Measurements from ENCODE around the gene PRAMEF8. TPM values are rescaled to one million over a fixed set of nuclear protein-coding genes. Genes with fewer than 3 reads are reported as not detected.
"Not testable (repeated sequence)": the region's sequence is repeated elsewhere in the genome, so short reads cannot be mapped to it uniquely, and the experiment has no call there.

Gene PRAMEF8
- total RNA-seq (not detected), polyA plus RNA-seq (not detected)
- long read RNA-seq, donor 1 = 0 reads
- long read RNA-seq, donor 2 = 0 reads
- long read RNA-seq, donor 3 = 0 reads

GRCh38 chr1:13285037-13285436, at the start of gene PRAMEF8:
Gene PRAMEF8, minus strand, starts transcription at chr1:13285137. Its CDS starts 1,046 bp downstream, at chr1:13284091.
- ATAC-seq; H3K4me1 ChIP-seq; H3K27ac ChIP-seq; H3K36me3 ChIP-seq; intact Hi-C loops (cut with DNase I); H3K4me3 ChIP-seq; H3K9me3 ChIP-seq; H3K27me3 ChIP-seq; DNase-seq: not testable (repeated sequence)
- WGBS, 4 donors = no CpG with 5 or more reads among the region's 1 CpG

DNA sequence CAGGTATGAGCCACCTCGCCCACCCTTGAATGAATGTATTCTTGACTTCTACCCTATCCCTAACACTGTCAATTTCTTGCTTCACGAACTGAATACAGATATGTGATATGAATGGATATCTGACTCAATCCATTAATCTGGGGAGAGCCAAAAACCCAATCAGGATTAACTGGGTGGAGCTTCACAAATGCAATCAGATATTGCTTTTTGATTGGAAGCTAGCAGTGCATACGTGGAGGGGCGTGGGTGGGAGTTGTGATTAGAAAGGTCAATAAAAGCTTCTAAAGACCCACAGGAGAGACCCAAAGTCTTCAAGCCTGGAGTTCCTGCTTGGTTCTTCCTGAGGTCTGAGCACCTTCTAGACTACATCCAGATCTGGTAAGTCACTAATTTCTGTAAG, 30.3 kb upstream of the PRAMEF8 start, which contains the start of gene PRAMEF15:
TSS of gene PRAMEF15 (plus strand) at position 301 of the 400 bp plus-strand sequence. CDS start 2,827 bp downstream, outside the sequence.
- H3K4me3 ChIP-seq; H3K27me3 ChIP-seq; H3K9me3 ChIP-seq; H3K4me1 ChIP-seq; H3K27ac ChIP-seq; H3K36me3 ChIP-seq; intact Hi-C loops (cut with DNase I); DNase-seq; ATAC-seq: not testable (repeated sequence)
- 53 to 77% (median 56%) methylated on average over 3 to 4 of the region's 4 CpGs for WGBS, 4 donors

- H3K36me3 ChIP-seq; intact Hi-C loops (cut with DNase I); H3K27me3 ChIP-seq; H3K27ac ChIP-seq; H3K4me3 ChIP-seq; ATAC-seq; H3K9me3 ChIP-seq; DNase-seq; H3K4me1 ChIP-seq: not testable (repeated sequence)
- WGBS, 4 donors = no CpG with 5 or more reads among the region's 1 CpG
Measured at GRCh38 chr1:13303239-13303638, 18.3 kb upstream of the PRAMEF8 start, which contains the start of gene PRAMEF33. Gene PRAMEF33, plus strand, starts transcription at chr1:13303539. Its CDS starts 2,416 bp downstream, at chr1:13305955.

- H3K4me1 ChIP-seq; H3K27ac ChIP-seq; H3K36me3 ChIP-seq; H3K4me3 ChIP-seq; H3K9me3 ChIP-seq; H3K27me3 ChIP-seq; DNase-seq; ATAC-seq; intact Hi-C loops (cut with DNase I): not testable (repeated sequence)
Measured at GRCh38 chr1:13302197-13302596, 17.3 kb upstream of the PRAMEF8 start.

DNA sequence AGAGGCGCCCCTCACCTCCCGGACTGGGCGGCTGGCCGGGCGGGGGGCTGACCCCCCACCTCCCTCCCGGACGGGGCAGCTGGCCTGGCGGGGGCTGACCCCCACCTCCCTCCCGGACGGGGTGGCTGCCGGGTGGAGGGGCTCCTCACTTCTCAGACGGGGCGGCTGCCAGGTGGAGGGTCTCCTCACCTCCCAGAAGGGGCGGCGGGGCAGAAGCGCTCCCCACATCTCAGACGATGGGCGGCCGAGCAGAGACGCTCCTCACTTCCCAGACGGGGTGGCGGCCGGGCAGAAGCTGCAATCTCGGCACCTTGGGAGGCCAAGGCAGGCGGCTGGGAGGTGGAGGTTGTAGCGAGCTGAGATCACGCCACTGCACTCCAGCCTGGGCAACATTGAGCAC, 13.8 kb upstream of the PRAMEF8 start:
- H3K36me3 ChIP-seq; ATAC-seq; intact Hi-C loops (cut with DNase I); H3K27ac ChIP-seq; H3K9me3 ChIP-seq; H3K4me3 ChIP-seq; H3K4me1 ChIP-seq; H3K27me3 ChIP-seq; DNase-seq: not testable (repeated sequence)
- 90 to 100% (median 94%) methylated on average over 3 to 12 of the region's 27 CpGs for WGBS, 4 donors

- H3K27me3 ChIP-seq; intact Hi-C loops (cut with DNase I); H3K9me3 ChIP-seq; H3K4me1 ChIP-seq; H3K4me3 ChIP-seq; ATAC-seq; DNase-seq; H3K27ac ChIP-seq; H3K36me3 ChIP-seq: not testable (repeated sequence)
- WGBS, 4 donors = 76 to 85% (median 81%) methylated on average over 2 of the region's 5 CpGs
Measured at GRCh38 chr1:13297216-13297931, 12.4 kb upstream of the PRAMEF8 start.

GRCh38 chr1:13289030-13289429, 4.1 kb upstream of the PRAMEF8 start:
- 50 to 80% (median 73%) methylated on average over 1 to 2 of the region's 3 CpGs; no CpG with 5 or more reads in 1 of the 4 donors for WGBS, 4 donors
- DNase-seq; H3K4me1 ChIP-seq; intact Hi-C loops (cut with DNase I); H3K27ac ChIP-seq; H3K9me3 ChIP-seq; H3K27me3 ChIP-seq; H3K36me3 ChIP-seq; H3K4me3 ChIP-seq; ATAC-seq: not testable (repeated sequence)

DNA sequence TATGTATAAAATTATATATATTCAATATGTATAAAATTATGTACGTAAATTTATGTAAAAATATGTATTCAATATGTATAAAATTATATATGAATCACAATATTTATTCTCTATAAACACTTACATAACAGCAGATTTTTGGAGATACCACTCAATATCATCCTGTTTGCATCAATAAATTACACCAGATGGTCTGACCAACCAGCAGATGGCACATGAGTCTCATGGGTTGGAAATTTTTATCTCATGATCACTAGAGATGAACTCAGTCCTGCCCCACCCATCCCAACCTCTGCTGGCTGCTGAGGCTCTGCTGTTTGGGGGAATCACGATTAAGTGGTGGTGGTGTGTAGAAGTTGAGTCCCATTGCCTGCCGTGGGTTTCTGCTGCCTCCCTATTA, 5.3 kb downstream of the PRAMEF8 start:
- H3K9me3 ChIP-seq; H3K4me1 ChIP-seq; H3K4me3 ChIP-seq; DNase-seq; H3K36me3 ChIP-seq; intact Hi-C loops (cut with DNase I); H3K27me3 ChIP-seq; H3K27ac ChIP-seq; ATAC-seq: not testable (repeated sequence)
- WGBS, 4 donors = 62 to 84% (median 73%) methylated on average over 3 of the region's 3 CpGs

GRCh38 chr1:13277016-13277415, 7.9 kb downstream of the PRAMEF8 start:
- H3K4me1 ChIP-seq; intact Hi-C loops (cut with DNase I); ATAC-seq; DNase-seq; H3K9me3 ChIP-seq; H3K27ac ChIP-seq; H3K27me3 ChIP-seq; H3K36me3 ChIP-seq; H3K4me3 ChIP-seq: not testable (repeated sequence)
- 24 to 67% (median 57%) methylated on average over 1 to 5 of the region's 6 CpGs; no CpG with 5 or more reads in 1 of the 4 donors for WGBS, 4 donors

DNA sequence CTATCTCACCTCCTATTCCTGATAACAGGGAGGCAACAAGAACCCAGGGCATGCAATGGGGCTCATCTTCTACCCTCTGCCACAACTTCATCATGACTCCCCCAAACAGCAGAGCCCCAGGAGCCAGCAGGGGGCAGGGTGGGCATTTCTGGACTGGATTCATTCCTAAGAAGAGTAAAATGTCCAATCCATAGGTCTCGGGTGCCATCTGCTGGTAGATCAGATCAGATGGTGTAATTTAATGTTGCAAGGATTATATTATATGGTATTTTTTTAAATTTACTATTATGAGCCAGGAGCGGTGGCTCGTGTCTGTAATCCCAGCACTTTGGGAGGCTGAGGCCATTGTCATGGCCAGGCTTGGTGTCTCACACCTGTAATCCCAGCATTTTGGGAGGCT, 19.8 kb downstream of the PRAMEF8 start:
- H3K27ac ChIP-seq; H3K36me3 ChIP-seq; H3K9me3 ChIP-seq; H3K4me3 ChIP-seq; H3K27me3 ChIP-seq; ATAC-seq; DNase-seq; H3K4me1 ChIP-seq; intact Hi-C loops (cut with DNase I): not testable (repeated sequence)
- WGBS, 4 donors = 28 to 55% methylated on average over 2 of the region's 3 CpGs; no CpG with 5 or more reads in 2 of the 4 donors

GRCh38 chr1:13253898-13254297, 31.0 kb downstream of the PRAMEF8 start, which contains the start of gene PRAMEF5:
Gene PRAMEF5, plus strand, starts transcription at chr1:13254198. Its CDS starts 5,071 bp downstream, at chr1:13259269.
- intact Hi-C loops (cut with DNase I) = not testable (repeated sequence)

More at GRCh38 chr1:13253898-13254297, 31.0 kb downstream of the PRAMEF8 start, which contains the start of gene PRAMEF5:
- not testable (repeated sequence) for DNase-seq, ATAC-seq, H3K36me3 ChIP-seq, H3K4me3 ChIP-seq, H3K27me3 ChIP-seq, H3K4me1 ChIP-seq, H3K27ac ChIP-seq, H3K9me3 ChIP-seq
- 89 to 96% (median 90%) methylated on average over 1 to 2 of the region's 5 CpGs; no CpG with 5 or more reads in 1 of the 4 donors for WGBS, 4 donors
